ENCODE results near the gene STUM. TPM values are rescaled to one million over a fixed set of nuclear protein-coding genes. Genes with fewer than 3 reads are reported as not detected.
"Not testable (repeated sequence)": the region's sequence is repeated elsewhere in the genome, so short reads cannot be mapped to it uniquely, and the experiment has no call there.

The STUM gene, protein sequence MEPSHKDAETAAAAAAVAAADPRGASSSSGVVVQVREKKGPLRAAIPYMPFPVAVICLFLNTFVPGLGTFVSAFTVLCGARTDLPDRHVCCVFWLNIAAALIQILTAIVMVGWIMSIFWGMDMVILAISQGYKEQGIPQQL
- total RNA-seq, result 24.3 TPM

DNA sequence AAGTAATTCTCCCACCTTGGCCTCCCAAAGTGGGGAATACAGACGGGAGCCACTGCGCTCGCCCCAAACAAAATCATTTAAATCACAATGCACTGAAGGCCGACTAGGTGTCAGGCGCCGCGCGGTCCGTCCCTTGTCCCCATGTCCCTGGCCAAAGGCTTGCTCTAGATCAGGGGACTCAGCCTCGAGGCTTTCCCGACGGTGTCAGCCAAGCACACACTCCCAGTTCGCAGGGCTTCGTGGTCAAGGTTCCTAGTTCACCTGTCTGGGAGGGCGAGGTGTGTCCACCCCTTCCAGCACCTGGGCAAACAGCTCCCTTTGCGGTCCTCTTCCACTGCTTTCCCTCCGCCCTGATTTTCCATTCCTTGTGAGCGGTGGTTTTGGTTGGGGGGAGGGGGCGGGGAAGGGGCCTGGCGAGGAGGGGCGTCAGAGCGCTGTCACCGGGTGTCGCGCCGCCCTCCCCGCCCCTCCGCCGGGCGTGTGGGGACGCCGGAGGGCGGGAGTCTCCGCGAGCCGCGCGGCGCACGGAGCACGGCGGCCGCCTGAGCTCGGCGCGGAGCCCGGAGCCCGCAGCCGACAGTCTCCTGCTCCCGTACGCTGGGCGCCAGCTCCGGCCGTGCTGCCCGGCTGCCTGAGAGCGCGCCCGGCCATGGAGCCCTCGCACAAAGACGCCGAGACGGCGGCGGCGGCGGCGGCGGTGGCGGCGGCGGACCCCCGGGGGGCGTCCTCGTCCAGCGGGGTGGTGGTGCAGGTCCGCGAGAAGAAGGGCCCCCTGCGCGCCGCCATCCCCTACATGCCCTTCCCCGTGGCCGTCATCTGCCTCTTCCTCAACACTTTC is at the start of gene STUM:
Gene STUM, plus strand, starts transcription at position 509 of the 838 bp plus-strand sequence. Its CDS starts 141 bp downstream, at position 650.
- DNase-seq, result no peak

GRCh38 chr1:226499699-226500098 is 48.9 kb upstream of the STUM start:
- DNase-seq, result not testable (repeated sequence)

DNA sequence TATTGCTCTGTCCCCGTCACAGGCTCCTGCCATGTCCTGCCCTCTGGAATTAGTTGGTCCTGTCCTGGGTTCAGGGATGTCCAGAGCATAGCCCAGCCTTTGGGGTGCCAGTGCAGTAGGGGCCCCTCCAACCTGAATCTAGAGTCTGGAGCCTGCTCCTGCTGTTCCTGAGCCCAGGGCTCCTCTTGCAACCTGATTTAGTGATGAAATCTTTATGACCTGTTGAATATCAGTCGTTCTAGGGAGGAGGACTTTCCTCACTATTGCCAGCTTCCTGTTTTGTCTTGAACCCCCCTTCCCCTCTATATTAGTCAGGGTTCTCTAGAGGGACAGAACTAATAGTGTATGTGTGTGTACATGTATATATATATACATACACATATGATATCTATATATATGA is 42.5 kb upstream of the STUM start:
- no peak for DNase-seq

DNA sequence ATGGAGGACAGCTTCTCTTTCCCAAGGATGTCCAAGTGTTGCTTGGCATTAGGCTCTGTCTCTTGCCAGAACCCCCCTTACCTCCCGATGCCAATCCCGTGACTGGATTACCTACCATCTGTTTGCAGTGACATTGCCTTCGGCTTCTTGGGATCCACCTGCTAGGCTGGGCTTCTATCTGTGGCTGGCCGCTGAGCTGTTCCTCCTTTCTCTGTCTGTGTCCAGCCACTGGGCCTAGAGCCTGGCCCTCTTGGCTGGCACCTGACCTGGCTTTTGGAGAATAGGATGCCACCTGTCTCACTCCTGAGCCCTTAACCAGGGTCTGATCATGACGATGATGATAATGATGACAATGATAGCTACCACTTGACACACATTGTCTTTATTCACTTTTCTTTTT is 41.6 kb upstream of the STUM start:
- DNase-seq, result no peak

DNA sequence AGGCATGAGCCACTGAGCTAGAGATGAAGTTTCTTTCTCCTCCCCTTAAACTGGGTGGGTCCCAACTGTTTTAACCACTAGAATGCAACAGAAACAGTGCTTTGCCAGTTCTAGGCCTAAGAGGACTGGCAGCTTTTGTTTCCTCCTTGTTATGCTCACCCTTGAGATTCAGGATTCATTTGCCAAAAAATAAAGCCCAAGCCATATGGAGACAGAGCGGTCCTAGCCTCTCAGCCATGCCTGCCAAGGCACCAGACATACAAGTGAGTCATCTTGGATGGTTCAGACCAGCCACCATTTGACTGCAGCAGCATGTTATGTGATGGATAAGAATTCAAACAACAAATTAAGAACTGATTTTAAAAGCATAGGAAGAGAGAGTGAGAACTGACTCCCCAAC is 38.1 kb upstream of the STUM start:
- no peak for DNase-seq

GRCh38 chr1:226511296-226511695 is 37.3 kb upstream of the STUM start:
- no peak for DNase-seq

GRCh38 chr1:226512076-226512728 is 36.4 kb upstream of the STUM start:
- no peak for DNase-seq

DNA sequence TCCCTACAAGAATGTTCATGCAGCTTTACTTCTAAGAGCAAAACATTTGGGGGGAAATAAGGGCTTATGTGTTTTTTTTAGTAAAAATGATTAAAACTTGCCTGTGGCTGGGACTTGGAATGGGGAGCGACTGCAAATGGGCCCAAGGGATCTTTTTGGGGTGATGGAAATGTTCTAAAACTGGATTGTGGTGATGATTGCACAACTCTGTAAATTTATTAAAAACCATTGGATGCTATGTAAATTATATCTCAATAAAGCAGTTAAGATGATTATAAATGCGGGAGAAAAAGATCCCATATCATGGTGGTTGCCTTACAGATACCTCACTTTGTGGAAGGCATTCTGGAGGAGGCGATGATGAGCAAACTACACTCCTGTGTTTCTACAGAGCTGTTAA is 30.2 kb upstream of the STUM start:
- no peak for DNase-seq

DNA sequence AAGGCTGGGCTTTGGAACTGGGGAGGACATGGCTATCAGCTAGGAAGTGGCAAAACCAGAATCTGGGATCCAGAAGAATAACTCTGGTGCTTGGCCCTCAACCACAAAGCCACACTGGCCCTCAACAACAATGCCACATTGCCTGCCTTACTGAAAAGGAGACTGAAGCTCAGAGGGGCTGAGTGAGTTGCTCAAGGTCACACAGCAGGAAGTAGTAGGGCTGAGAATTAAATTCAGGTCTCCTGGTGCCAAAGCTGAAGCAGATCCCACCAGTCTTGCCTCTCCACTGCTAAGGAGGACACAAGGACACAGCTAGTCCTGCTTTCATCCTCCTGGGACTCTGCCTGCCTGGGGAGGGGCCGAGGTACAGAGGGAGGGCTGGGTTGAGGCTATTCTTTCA is 29.4 kb upstream of the STUM start:
- DNase-seq, result no peak

GRCh38 chr1:226519716-226520598 is 28.6 kb upstream of the STUM start:
- no peak for DNase-seq

- DNase-seq, result no peak
These were observed 27.8 kb upstream of the STUM start for GRCh38 chr1:226520640-226521355.

- no peak for DNase-seq
These were observed 24.7 kb upstream of the STUM start for GRCh38 chr1:226523646-226524406.

DNA sequence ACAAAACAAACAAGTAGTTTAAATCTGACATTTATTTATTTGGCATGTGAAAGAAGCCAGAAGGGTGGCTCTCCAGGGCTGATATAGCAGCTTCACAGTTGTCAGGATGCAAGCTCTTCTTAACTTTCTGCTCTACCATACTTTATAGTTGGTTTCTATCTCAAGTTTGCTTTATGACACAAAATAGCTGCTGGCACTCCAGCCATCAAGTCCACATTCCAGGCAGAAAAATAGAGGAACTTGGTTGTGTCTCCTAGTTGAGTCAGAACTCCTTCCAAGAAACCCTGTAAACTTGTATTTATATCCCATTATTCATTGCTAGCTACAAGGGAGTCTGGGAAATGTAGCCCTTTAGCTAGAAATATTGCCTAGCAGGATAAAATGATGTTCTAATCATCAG is 24.0 kb upstream of the STUM start:
- no peak for DNase-seq

DNA sequence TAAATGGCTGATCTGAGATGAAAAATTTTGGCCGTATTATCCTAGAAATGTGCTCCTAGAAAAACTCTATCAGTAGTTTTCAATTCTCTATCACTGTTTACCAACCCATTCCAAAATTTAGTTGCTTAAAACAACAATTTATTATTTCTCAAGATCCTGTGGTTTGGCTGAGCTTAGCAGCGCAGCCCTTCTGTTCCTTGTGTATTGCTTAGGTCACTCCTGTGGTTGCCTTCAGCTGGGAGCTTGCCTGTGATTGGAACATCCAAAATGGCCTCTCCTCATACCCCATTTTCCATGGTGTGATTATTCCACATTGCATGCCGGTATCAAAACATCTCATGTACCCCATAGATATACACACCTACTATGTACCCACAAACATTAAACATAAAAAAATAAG is 22.8 kb upstream of the STUM start:
- DNase-seq, result no peak

DNA sequence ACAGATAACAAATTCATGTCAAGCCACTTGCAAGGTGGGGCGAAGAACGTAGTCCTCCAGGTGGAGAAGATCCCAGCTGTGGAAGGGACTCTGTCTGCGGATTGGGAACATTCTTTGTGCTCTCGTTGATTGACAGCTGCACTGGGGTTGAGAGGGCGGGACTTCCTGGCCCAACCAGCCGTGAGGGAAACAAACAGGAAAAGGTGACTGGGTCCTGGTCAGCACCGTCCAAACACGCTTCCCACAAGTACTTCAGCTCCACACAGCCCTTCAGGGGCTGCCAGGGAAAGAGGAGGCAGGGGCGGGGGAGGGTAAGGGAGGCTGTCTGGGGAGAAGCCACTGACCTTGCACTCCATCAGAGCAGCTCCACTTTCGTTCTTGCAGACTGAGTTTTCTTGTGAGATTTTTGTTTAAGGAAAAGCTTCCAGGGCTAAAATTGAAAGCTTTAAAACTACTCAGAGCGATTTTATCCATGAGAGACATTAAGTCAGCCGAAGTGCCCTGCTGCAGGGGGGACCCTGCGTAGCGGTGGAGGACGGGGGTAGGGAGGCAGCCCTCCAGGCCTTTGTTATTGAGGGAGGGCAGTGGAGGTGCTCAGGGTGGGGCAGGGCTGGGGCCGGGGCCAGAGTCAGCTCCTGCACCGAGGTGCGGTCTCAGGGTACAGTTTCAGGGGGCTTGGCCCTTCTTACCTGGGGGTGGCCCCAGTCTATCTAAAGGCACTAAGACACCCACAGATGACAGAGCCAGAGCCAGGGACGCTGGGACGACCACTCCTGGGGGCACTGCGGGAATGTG is 21.6 kb upstream of the STUM start:
- DNase-seq, result no peak

DNA sequence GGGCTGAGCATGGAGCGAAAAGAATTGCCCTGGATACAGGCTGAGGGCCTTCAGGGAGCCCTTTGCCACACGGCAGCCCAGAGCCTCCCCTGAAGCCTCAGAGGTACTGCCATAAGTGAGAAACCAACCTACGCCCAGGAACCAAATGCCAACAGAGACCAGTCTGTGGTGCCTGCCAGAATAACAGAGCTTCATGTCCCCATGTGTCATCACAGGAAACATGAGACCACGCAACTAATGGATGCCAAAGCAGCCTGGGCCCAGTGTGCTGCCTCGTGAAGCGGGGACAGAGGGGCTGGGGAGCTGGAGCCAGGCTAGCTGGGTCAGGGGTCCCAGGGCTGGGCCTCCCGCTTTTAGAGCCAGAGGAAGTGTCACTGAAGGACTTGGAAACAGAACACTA is 18.7 kb upstream of the STUM start:
- no peak for DNase-seq

GRCh38 chr1:226530591-226530990 is 18.0 kb upstream of the STUM start:
- no peak for DNase-seq

DNA sequence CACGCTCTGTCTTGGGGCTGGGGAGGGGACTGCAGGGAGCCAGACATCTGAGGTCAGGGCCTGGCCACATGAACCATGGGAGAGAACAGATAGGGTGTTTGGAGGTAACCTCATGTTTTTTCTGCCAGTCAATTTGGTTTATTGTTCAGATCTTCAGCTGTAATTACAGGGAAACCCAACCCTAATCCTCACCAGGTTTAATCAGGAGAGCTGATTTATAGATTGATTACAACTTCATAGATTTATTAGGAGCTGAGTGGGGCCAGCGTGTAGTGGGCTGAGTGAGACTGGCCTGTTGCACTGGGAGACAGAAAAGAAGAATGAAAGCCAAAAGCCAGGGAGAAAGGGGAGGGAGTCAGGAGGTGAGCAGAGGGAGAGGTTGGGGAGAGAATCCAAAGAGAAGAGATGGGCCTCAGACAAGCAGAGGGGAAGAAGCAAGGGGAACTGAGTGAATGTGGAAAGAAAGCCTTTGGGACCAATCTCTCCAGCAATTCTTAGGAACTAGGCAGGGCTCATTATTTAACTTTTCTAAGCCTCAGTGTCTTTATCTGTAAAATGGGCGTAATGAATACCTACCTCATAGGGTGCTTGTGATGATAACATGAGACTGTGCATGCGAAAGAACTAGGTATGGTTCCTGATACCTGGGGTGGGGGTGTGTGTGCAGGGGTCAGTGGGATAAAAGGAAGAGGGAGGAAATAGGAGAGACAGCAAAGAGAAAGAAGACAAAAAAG is 17.0 kb upstream of the STUM start:
- no peak for DNase-seq

DNA sequence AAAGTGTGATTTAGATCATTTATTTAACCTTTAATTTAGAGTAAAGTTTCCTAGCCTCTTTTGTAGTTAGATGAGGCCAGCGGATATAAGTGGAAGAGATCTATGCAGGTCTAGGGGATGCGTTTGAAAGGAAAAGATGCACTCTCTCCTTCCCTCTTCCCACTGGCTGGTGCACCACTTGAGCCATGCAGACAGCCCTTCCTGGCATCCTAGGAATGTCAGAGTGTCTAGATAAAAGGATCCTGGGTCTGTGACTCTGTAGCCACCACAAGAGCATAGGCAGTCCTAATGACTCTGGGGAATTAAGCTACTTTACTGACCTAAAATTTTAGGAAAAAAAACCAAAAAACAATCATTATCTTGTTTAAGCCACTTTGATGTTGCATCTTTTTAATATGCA is 16.0 kb upstream of the STUM start:
- DNase-seq, result no peak

GRCh38 chr1:226533220-226533619 is 15.3 kb upstream of the STUM start:
- no peak for DNase-seq
